GM08714 (cell line): ENCODE measurements around the gene INPP4B.
"Not testable (repeated sequence)": the region's sequence is repeated elsewhere in the genome, so short reads cannot be mapped to it uniquely, and the experiment has no call there.

Source experiments
- H3K4me3 ChIP-seq: fragments of 200-500 bp; sonication (Bioruptor generic); 2 replicates; pipeline ENCODE4 v1.5.1; 2014; ENCODE audit warnings: mild to moderate bottlenecking, low read length, inconsistent platforms
- ZNF274 ChIP-seq: IDR thresholded peaks from 2 replicates; pipeline ENCODE4 v1.6.1; 2012; ENCODE audit warnings: mild to moderate bottlenecking, low read depth, low read length

Gene INPP4B

DNA sequence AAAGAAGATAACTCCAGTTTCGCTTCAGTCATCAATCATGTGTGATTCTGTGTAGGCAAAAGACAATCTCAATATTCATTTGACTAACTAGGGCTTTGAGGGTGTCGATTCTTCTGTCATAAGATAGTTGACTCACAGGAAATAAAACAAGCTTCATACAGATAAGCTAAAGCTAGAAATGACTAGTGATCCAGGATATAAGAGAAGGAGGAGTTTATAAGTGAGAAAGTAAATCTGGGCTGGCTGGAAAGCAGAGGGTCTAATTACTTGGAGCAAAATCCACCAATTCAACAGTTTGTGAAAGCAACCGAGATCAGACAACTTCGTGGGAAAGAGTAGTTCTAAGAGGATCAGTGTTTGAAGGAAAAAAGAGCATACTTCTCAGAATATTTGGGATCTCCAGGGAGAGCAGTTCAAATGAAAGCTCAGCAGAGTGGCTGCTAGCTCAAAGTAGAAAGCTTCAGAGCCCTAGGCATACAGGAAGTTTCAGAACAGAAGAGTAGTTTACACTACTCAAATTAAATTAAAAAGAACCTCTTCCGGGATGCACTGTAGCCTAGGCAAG lies 429.3 kb downstream of the INPP4B start:
- no peak overlapping the region for H3K4me3 ChIP-seq
- TF ChIP-seq ZNF274 = no peak

DNA sequence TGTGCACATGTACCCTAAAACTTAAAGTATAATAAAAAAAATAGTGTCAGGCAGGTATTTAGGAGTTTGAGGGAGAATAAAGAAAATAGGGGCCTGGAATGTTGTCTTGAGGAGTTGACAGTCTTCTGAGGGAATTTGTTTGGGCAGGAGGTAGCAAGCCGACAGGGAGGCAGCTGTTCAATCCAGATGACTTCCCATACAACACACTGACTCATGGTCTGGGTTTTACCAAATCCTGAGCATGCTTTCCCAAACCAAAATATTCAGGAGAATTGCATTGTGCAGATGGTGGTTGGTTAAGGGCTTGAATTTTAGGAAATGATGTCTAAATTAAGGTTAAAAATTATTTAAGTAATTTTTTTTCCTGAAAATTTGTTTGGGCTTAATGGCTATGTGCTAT lies 430.0 kb downstream of the INPP4B start:
- no peak overlapping the region for H3K4me3 ChIP-seq
- TF ChIP-seq ZNF274 = no peak

DNA sequence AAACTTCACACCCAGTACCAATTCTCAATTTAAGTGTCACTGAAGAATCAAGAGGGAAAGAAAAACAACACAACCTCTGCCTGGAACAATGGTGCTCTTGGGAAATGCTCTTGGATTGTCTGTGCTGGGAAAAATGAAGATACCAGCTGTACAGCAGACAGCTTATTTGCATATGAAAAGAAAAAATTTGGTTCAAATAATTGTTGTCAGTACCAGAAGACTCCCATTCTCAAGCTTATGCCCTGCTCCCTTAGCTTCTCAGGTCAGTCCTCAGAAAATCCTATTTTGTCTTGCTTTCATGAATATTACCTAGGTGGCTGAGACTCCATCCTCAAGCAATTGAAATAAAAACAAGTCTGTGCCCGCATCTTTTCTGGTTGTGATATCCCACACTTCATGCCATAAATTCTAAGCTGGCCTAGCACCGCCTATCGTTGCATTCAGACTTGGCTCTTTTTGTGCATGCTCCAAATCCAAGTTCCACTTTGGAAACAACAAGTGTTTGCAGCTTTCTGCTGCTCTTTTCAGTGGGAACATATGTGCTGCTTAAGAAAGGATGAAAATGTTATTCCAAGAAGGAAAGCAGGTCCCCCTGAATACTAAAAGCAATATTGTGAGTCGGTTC lies 431.6 kb downstream of the INPP4B start:
- TF ChIP-seq ZNF274 = no peak
- H3K4me3 ChIP-seq = no peak overlapping the region

DNA sequence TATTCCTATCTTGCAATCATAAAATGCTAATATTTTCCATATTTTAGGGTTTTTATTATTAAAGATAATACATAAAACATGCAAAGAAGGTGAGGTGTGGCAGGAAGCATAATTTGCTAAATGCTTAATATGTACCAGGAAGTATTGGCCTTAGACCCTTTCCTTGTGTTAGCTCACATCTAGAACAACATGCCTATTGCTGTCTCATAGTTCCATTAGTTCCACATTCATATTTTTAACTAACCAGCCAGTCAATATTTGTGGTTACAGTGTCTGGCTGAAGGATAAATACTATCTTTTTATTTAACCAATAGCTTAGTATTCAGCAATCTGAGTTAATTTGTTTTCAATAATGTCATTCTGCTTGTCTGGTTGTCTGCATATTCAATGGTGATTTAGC lies 432.6 kb downstream of the INPP4B start:
- no peak for TF ChIP-seq ZNF274
- no peak overlapping the region for H3K4me3 ChIP-seq

DNA sequence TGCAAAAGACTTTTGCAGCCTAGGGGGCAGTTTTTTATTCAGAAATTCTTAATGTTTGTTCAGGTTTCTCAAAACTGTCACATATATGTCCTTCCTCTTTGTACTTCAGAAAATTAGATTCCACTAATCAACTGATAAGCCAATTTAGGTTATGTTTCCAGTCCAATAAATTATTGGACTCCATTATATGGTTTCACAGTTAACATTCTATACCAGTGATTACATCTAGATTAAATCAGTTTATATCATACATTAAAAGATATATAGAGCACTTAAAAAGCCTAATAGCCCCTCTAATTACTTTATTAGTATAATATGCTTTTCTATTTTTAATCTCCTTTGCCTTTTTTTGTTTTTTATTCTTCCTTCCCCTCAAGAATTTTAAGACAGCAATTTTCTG lies 434.1 kb downstream of the INPP4B start:
- H3K4me3 ChIP-seq = no peak overlapping the region
- no peak for TF ChIP-seq ZNF274

DNA sequence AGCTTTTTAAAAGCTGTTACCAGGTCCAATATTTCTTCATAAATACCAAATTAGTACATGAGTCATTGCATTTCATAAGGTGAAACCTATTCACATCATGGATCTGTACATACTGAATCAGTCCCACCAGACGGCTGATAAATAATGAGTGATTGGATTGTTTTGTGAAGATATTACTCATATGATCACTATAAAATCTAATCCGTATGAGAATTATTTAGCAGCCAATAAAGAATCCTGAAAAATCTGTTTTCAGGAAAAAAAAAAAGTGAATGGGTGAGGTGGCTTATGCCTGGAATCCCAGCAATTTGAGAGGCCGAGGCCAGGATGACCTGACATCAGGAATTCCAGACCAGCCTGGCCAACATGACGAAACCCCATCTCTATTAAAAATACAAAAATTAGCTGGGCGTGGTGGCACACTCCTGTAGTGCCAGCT lies 438.1 kb downstream of the INPP4B start:
- no peak for TF ChIP-seq ZNF274
- H3K4me3 ChIP-seq = no peak overlapping the region

DNA sequence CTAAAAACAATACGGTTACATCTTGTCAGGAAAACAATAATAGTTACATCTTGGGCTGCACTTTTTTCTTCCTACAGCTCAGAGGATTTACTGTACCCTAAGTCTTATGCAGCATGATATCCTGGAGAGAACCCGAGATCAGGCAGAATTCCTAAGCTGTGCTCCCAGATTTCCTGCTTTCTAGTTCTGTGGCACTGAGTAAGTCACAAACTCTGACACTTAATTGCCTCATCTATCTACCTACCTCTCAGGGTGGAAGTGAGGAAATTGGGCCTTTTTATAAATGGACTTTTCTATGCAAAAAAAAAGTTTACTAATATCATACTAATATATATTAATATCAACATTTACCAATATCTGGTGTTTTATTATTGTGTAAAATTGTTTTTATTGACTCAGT lies 438.5 kb downstream of the INPP4B start:
- no peak overlapping the region for H3K4me3 ChIP-seq
- no peak for TF ChIP-seq ZNF274

DNA sequence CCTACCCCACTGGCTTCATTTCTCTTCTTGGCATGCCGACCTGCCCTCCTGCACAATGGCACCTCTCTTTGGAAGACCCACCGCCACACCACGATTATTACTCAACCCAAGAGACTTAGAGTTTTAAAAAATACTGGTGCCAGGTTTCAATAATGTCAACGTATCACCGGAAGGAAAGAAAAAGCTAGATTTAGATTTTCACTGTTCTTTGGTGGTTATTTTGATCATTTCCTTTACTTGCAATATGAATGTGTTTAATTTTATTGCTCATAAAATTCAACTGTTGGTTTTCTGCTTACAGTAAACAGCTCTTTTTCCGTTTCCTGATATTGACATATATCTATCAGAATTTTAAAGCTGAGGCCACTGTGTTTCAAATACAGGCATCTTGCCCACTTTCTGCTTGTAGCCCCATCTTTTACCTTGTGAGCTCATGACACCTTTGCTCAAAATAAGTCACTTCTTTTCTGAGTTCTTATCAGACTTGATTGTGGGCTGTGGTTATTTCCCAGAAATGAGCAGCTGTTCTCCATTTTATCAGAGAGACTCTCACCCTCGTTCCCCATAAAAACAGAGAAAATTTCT lies 439.1 kb downstream of the INPP4B start:
- TF ChIP-seq ZNF274 = no peak
- no peak overlapping the region for H3K4me3 ChIP-seq

DNA sequence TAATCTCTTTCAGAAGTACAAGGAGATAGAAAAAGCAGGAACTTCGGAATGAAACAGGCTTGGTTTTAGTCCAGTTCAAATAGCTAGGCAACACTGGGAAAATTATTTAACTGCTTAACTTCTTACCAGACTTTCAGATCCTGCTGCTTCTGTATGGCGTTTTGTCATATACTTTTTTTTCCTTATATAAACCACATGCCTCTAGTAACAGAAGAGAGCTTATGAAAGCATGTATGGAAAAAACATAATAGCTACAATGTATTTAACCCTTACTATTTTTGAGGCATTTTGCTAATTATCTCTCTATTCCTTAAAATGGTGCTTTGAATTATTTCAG lies 439.6 kb downstream of the INPP4B start:
- no peak for TF ChIP-seq ZNF274
- H3K4me3 ChIP-seq = no peak overlapping the region

DNA sequence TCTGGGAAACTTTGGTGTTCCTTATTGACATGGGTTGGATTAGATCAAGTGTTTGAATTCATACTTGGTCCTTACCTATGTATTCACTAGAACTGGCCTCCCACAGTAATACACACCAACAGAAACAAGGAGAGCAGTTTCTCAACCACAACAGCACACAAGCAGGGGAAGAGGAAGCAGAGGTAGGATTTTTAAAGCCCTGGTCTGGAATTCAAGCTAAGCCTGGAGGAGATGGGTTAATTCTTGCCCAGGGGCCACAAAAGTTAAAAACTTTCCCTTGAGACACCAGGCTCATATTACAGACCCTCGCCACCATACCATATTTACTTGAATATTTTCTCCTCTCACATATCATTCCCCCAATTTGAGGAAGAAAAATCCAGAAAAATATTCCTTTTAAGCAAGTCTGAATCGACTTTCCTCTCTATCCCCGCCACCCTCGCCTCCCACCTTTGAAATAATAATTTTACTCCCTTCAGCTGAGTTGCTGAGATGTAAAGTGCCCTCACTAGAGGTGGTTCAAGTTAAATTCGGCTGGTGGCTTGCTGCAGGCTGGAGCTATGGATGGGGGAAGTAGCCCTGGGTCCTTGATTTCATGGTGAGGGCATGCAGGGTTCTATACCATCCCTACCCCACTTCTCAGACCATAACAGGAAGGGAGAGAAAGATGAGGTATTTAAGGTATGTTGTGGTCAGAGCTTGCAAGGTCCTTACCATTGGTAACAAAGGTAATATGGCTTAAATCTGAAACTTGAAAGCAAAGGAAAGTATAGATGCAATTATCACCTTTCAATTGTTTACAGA lies 440.2 kb downstream of the INPP4B start:
- no peak for TF ChIP-seq ZNF274
- H3K4me3 ChIP-seq = peak overlapping the region; percentile 57

DNA sequence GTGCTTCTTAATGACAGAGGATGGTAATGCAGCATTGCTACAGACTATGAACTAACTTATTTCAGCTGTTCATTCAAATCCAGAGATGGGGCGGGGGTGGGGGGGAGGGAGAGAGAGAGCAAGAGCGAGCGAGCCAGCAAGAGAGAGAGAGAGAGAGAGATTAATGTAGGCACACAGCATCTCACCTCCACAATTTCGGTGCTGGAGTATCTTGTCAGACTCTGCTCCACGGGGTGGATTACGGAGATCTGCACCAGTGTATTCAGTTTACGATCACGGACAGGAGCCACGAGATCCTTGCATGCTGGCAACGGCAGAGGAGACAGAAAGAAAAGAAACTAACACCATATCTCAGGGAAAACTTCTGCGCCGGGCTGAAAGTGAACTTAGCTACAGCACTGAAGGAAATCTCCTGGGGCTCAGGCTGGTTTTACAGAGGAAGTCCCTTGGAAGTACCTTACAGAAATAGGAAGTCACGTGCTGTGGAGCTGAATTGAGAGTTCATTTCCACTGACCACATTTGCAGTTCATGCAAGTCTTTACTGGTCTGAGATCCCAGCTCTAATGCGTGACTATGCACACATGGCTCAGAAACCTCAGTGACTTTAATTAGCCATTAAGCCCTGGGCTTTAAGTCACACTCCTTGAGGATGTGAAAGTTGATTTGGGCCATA lies 440.9 kb downstream of the INPP4B start:
- H3K4me3 ChIP-seq = peak overlapping the region; percentile 57
- TF ChIP-seq ZNF274 = no peak

DNA sequence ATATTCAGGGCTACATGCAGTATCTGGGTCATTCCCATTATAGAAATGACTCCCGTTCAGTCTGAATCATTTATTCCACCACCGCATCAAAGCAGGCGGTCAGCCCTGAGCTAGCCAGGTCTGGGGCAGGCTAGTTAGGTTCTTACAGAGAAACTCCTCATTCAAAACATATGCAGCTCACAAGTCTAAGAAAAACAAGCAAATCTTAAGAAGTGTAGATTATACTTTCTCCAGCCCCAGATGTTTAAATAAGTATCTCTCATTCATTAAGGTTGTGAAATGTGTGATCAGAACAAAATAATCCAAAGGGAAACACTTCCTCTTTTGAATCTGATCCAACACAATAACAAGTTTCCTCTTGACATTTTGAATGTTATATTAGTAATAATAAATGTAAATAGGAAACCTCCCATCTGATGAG lies 441.9 kb downstream of the INPP4B start:
- peak overlapping the region; percentile 57; the same call in 1 of the 2 replicates for H3K4me3 ChIP-seq
- no peak for TF ChIP-seq ZNF274

DNA sequence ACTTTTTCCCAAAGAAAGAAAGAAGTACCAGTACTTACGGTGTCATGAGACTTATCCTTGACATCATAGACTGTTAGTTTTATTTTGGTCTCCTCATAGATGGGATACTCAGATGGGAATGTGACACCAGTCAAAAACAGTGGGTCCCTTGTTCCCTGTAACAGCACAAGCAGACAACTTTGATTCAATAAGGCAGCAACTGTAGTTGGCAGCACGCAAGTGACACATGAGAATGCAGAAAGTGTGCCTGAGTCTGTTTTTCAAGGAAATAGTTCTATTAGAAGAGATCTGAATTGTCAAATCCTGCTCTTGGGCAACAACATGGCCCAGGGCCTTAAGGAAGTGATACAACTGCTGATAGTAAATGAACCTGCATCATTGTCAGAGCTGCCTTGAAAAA lies 443.2 kb downstream of the INPP4B start:
- no peak overlapping the region; the same call in 1 of the 2 replicates for H3K4me3 ChIP-seq
- no peak for TF ChIP-seq ZNF274

DNA sequence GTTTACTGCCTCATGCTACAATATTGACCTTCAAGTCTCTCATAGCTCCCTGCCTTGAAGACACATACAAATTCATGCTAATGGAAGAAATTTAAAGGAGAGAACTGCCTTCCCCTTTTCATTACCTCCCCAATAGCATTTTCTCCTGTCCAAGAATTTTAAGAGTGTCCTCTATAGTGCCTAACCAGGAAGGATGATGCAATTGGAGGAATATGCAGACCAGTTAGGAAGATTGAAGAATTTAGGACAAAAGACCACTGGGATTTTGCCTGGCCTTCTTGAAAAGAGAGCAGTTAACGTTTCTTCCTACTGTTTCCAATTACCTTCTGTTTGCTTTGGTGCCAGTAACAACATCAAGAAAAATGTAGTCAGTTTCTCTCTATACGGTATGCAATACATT lies 443.9 kb downstream of the INPP4B start:
- no peak for TF ChIP-seq ZNF274
- no peak overlapping the region; the same call in 1 of the 2 replicates for H3K4me3 ChIP-seq

DNA sequence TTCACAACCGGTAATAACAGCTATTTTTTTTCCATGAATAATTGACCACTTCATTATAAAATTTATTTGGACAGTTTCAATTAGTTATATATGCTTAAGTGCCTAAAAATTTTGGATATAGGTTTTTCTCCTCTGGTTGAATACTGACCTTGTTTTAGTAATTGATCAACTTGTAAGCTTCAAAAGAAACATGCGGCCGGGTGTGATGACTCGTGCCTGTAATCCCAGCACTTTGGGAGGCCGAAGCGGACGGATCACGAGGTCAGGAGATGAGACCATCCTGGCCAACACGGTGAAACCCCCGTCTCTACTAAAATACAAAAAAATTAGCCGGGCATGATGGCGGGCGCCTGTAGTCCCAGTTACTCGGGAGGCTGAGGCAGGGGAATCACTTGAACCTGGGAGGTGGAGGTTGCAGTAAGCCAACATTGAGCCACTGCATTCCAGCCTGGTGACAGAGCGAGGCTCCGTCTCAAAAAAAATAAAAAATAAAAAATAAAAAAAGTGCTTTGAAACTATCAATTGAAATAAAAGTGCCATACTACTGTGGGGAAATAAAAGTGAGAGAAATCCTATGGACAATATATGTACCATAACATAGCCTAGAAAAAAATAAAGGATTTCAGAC lies 448.6 kb downstream of the INPP4B start:
- not testable (repeated sequence) for H3K4me3 ChIP-seq
